SKM-1 treated with dmso at 0.1 percent for 144 hours (cell line): Measurements from ENCODE around the gene EPHB6.

Source experiments
- DNase-seq: peaks from one replicate; lab custom pipeline; 2025; ENCODE audit not compliant: unreplicated experiment; lab: John Stamatoyannopoulos, UW

The EPHB6 gene

GRCh38 chr7:142918901-142919300 lies 64.0 kb downstream of the EPHB6 start:
- DNase-seq: no peak

- no peak for DNase-seq
Measured at GRCh38 chr7:142919656-142920055, 64.8 kb downstream of the EPHB6 start.
